Measurements from ENCODE around the gene BRSK2.
"Not testable (repeated sequence)": the region's sequence is repeated elsewhere in the genome, so short reads cannot be mapped to it uniquely, and the experiment has no call there.

The BRSK2 gene

DNA sequence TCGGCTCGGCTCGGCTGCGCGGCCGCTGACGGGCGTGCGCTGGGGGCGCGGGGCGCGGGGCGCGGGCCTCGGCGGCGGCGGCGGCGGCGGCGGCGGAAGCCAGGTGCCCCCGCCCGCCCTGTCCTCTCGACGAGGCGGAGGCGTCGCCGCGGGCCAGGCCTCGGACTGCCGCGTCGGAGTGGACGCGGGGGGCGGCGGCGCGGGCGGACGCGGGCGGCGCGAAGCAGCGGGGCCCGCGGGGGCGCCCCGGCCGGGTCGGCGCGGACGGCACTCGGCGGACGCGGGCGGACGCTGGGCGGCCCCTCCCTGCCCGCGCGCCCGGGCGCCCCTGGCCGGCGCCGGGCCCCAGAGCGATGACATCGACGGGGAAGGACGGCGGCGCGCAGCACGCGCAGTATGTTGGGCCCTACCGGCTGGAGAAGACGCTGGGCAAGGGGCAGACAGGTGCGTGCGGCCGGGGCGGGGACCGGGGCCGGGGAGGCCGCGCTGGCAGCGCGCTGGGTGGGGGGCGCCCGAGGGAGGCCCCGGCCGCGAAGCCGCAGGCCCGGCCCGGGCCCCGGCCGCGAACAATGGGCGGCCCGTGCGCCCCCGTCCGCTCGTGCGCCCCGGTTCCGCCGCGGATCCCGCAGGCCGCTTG, at the start of gene BRSK2:
BRSK2 (plus strand) TSS at position 3 of the 637 bp plus-strand sequence; CDS start at position 354, 351 bp downstream.
- no peak for DNase-seq

DNA sequence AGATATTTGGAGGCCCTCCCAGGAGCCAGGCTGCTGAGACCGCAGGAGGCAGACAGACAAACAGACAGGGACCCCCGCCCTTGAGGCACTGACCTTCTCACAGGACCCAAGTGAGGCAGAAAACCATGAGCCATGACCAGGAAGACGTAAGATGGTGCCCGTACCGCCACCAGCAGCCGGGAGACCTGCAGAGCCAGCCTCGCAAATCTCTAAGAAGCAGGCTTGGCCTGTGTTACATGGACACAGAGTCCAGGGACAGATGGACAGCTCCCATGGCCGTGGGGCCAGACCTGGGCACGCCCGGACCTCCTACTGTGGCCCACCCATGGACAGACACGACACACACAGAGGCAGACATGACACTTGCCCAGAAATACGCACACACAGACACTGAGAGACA, 49.6 kb upstream of the BRSK2 start:
- no peak for DNase-seq

DNA sequence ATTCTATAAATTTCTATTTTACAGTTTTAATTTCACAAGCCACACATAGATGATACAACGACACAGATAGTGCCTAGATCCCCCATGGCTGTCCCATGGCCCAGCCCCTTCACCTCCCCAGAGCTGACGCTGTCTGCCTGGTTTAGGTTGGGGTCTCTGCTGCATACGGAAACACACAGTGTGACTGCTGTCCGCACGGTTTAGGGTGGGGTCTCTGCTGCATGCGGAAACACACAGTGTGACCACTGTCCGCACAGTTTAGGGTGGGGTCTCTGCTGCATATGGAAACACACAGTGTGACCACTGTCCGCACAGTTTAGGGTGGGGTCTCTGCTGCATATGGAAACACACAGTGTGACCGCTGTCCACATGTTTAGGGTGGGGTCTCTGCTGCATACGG, 48.5 kb upstream of the BRSK2 start:
- not testable (repeated sequence) for DNase-seq

DNA sequence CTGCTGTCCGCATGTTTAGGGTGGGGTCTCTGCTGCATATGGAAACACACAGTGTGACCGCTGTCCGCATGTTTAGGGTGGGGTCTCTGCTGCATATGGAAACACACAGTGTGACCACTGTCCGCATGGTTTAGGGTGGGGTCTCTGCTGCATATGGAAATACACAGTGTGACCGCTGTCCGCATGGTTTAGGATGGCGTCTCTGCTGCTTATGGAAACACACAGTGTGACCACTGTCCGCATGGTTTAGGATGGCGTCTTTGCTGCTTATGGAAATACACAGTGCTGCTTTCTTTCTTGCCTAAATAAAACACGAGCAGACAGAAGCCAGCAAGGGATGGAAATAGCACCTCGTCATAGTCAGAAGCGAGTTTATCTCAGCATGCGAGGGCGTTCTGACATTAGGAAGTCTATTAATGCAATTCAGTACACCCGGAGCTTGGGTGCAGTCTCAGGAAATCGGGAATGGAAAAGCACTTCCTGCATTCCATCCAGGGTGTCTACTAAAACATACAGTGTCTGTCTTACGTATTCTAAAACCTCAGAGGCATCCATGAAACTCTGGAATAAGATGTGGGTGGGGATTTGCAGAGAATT, 47.7 kb upstream of the BRSK2 start:
- no peak for DNase-seq

DNA sequence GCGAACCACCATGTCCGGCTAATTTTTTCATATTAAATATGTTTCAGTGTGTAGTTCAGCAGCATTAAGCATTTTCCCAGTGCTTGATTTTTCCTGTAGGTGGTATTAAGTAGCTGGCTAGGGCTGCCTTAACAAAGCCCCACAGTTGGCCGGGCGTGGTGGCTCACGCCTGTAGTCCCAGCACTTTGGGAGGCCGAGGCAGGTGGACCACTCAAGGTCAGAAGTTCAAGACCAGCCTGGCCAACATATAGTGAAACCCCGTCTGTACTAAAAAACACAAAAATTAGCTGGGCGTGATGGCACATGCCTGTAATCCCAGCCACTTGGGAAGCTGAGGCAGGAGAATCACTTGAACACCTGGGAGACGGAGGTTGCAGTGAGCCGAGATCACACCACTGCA, 46.8 kb upstream of the BRSK2 start:
- DNase-seq: no peak

DNA sequence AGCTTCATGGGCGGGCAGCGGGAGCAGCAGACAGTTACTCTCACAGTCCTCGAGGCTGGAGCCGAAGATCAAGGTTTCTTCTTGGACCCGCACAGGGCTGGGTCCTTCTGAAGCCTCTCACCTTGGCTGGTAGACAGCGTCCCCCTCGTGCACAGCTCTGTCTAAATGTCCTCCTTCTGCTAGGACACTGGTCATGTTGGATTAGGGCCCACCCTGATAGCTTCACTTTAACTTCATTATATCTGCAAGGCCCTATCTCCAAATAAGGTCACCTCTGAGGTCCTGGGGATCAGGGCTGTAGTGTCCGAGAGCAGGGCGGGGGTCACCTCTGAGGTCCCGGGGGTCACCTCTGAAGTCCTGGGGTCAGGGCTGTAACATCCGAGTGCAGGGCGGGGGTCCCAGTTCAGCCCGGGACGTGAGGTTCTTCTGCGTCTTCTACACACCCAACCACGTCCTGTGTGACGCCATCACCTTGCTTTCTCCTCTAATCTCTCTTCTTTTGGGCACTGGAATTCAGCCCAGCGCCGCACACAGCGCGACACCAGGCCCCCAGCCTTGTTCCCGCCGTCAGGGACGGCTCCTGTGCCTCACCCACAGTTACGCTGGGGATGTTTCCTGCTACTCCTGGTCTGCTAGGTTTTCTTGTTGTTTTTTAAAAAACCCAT, 46.2 kb upstream of the BRSK2 start:
- DNase-seq: no peak

DNA sequence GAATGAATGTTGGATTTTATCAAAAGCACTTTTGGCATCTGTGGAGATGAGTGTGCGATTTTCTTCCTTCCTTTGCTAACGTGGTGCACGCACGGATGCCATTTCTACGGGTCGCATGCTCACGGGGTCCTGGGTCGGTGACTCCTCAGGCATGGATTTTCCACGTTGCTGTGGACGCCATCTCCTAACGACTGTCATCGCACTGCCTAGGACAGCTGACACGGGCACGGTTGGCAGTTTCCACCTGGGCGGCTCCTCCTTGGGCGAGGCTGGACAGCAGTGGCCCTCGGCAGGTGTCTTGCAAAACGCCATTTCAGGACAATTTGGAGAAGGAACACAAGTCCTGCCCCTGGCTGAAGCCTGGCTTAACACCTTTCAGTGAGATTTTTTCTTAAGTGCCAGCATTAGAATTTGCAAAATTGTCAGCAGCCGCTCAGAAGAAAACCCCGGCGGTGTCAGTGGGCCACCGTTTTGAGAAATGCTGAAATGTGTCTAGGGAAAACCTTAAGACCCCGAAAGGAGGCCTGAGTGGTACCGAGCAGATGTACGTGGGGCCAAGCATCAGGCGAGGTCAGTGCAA, 45.6 kb upstream of the BRSK2 start:
- DNase-seq: no peak

DNA sequence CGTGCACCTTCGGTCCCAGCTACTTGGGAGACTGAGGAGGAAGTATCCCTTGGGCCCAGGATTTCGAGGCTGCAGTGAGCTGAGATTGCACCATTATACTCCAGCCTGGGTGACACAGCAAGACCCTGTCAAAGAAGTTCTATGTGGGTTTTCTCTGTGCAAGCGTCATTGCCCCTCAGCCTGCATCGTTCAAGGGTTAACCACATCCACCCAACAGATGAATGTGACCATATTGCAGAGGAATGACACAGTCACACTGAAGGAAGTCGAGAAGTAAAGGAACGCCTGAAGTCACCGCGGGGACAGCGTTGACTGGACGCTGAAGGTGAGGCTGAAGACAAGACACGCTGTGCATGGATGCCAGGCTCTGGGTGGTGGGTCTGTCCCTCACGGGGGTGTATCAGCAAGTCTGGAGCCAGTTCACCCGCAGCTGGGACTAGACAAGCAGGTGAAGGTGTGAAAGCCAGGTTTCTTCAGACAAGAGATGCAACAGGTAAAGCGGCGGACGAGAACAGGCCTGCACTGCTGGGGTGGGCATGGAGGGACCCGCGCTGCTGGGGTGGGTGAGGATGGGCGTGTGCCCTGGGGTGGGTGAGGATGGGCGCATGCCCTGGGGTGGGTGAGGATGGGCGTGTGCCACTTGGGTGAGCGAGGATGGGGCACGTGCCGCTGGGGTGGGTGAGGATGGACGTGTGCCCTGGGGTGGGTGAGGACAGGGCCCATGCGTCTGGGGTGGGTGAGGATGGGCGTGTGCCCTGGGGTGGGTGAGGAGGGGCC, 43.8 kb upstream of the BRSK2 start:
- no peak for DNase-seq

DNA sequence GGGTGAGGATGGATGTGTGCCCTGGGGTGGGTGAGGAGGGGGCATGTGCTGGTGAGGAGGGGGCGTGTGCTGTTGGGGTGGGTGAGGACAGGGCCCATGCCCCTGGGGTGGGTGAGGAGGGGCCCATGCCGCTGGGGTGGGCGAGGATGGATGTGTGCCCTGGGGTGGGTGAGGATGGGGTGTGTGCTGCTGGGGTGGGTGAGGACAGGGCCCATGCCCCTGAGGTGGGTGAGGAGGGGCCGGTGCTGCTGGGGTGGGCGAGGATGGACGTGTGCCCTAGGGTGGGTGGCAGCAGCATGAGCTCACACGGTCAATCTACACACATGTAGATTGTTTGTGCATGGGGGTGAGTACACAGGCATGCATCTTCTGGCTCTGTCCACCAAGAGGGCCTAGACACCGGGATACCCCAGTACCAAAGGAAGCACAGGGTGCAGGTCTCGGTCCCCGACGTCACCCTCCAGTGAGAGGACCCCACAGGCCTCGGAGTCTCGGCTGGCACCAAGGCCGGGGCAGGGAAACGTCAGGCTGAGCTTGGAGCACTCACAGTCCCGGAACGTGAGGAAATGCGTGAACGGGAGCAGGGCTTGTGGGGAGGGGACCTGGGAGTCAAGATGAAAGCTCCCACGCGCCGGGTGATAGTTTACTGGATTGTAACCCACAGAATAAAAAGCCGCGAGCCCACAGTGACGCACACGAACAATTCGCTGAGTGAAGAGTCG, 42.9 kb upstream of the BRSK2 start:
- DNase-seq: no peak

DNA sequence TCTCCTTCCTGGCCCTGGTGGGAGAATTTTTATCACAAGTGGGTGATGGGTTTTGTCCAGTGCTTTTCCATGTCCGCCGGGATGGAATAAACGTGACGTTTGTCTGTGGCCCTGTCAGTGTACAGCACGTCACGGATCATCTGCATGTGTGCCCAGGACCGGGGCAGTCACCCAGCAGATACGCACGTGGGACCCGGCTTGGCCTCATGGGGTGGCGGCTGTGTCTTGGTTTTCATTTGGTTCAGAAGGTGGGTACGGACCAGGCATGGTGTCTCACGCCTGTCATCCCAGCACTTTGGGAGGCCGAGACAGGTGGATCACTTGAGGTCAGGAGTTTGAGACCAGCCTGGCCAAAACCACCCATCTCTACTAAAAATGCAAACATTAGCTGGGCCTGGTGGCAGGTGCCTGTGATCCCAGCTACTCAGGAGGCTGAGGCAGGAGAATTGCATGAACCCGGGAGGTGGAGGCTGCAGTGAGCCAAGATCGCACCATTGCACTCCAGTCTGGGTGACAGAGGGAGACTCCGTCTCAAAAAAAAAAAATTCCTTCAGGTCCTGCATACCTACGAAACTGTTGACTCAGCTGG, 42.2 kb upstream of the BRSK2 start:
- not testable (repeated sequence) for DNase-seq

DNA sequence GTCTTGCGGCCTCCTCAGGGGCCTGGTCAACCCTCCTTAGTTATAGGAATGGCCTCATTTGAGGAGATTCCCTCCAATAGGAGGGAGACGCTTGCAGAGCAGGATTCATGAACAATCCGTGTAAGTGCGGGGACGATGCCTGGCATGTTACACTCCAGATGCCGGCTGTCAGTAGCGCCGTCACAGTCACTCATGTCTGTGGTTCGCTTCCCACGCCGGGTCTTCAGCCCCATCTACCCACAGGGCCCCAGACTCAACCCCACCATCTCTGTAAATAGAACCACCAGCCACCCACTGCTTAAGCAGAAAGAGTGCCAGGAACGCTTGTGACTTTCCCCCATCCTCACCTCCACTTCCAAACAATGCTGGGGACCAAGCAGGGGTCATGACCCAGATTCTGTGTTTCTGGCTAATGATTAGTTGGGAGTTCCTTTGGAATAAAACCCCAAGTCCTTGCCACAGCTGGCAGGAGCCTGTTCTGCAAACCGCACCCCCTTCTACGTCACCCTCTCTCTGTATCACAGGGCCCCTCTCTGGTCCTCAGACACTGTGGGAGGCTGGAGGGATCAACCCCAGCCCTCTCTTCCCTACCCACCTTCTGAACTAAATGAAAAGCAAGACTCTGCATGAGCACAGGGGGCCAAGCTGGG, 41.5 kb upstream of the BRSK2 start:
- DNase-seq: no peak

GRCh38 chr11:1348796-1349326, 40.9 kb upstream of the BRSK2 start:
- DNase-seq: no peak

DNA sequence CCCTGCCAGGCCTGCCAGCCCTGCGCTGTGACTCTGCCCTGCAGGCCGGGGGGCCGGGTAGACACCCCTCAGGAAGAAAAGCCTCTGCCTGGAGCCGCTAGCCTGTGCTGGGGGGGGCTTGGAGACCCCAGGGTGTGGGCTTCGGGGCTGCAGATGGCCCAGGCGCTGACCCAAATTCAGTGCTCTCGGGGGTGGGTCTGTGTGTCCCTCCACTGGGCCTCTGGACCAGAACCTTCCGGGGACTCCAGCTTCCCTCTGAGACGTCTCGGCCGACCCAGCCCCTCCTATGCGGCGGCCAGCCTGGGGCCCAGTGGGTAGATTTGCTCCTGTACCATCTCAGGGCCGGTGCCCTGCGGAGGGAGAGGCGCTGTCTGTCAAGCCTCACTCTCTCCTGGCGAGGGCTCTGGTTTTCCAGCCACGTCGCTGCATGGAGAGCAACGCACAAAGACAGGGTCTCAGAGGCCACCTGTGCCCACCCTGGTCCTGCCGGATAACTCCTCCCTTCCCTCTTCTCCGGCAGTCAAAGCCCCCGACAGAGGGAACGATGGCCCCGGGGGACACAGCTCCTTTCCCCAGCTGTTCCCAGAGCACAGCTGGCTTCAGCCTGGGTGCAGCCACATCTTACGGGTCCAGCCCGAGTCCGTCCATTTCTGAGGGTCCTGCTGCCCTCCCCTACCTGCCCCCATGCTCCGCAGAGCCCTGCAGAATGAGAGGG, 40.2 kb upstream of the BRSK2 start:
- no peak for DNase-seq

DNA sequence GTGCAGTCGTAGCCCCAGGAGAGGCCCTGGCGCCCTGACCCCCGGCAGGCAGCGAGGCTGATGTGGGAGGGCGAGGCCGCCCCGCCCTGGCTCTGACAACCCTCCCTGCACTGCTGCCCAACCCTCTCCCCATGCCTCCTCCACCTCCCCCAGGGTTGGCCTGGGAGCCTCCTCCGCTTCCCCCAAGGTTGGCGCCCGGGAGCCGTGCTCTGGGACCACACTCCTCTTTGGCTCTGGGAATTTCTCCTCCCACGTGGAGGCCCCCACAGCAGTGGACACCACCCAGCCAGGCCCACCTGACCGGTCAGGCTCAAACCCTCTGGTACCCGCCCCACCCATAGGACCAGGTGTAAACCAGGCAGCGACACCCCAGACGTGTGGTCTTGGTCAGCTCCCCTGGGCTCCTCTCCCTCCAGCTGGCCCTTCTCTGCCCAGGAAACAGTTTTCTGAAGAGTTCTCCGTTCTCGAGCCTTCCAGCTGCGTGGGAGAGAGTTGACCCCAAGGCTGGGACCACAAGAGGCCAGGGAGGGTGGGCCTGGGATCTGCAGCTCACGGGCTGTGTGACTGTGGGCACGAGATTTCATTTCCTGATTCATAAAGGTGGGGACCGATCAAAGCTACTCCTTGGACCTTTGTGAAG, 39.5 kb upstream of the BRSK2 start:
- DNase-seq: no peak

DNA sequence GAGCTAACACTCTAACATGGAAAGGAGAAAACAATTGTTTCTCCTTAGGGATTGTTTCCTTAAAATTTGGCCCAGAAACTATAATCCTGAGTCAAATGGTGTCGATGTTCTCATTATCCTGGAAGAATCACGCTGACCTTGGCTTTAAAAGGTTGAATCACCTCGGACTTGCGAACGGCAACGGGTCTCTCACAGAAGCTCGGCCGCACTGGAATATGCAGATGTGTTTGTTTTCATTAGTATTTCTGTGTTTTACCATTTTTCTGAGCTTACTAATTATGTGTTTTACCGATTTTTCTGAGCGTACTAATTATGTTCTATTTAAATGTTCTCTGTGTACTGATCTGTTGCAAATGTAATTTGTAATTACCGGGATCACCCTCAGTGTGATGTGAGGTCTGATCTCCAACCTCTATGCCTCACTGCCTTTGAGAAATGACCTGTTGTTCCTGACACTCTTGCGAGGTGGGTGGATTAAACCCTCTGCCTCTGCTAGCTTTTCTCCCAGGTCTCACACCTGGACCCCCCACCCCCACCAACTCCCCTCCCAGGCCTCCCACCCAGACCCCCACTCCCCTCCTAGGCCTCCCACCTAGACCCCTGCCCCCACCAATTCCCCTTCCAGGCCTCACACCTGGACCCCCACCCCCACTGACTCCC, 38.3 kb upstream of the BRSK2 start:
- no peak for DNase-seq

DNA sequence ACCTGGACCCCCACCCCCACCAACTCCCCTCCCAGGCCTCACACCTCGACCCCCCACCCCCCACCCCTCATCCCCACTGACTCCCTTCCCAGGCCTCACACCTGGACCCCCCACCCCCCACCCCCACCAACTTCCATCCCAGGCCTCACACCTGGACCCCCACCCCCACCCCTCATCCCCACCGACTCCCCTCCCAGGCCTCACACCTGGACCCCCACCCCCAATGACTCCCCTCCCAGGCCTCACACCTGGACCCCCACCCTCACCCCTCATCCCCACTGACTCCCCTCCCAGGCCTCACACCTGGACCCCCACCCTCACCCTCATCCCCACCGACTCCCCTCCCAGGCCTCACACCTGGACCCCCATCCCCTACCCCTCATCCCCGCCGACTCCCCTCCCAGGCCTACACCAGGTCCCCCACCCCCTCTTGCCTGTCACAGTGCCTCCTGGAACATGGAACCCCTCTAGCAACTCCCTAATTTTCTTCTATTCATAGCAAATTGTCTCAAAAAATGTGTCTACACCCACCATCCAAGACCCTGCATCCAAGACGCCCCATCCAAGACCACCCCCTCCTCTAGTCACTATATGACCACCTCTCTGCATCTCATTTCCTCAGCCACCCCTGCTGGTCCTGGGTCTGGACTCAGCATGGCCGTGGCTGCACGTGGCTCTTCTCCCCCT, 36.9 kb upstream of the BRSK2 start:
- DNase-seq: no peak

DNA sequence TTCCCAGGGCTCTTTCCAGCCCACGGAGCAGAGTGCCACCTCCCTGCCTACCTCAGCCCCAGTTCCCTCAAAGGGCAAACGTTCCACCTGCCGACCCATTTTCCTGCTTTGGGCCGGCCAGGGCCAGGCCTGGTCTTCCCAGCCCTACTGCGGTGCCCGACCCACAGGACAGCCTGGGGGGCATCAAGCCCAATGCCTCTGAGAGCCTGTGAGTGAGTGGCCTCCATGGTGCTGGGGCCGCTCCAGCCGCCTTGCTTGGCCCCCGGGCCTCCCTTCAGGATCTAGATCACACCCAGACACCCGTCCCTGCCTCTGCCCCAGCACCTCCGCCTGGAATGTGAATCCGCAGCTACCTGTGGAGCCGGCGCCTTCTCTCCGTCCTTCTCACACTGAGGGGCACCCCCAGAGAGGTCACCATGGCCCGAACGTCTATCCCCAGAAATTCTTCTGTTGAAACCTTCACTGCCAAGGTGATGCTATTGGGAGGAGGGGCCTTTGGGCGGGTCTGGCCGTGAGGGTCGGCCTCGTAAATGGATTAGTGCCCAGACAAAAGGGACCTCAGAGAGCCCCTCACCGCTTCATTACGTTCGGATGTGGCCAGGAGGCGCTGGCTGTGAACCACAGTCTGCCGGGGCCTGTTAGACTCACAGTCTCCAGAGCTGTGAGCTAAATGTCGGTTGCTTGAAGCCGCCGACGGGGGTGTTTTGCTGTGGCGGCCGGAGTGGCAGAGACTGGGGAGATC, 36.2 kb upstream of the BRSK2 start:
- DNase-seq: no peak

All from NCI-H1048 (cell line).